Uterus (tissue), 2 donors: Measurements from ENCODE around the gene GSG1.

Source experiments
- POLR2A ChIP-seq, 2 donors: fragments of 450-650 bp; IDR thresholded peaks; one replicate each; pipeline ENCODE4 v1.6.1; 2016; ENCODE audit warnings: antibody characterized with exemption in 2 of 2, mild to moderate bottlenecking in 1 of 2, moderate library complexity in 1 of 2
- TF ChIP-seq, protein P1 (sequence below), 4 experiments: fragments of 200-600 bp in 2 of 4; fragments of 450-650 bp in 2 of 4; sonication (generic) in 2 of 4; IDR thresholded peaks; one replicate each; pipeline ENCODE4 v1.5.1; 2016 to 2019; ENCODE audit warnings: antibody characterized with exemption in 4 of 4, mild to moderate bottlenecking in 2 of 4, moderate library complexity in 1 of 4

GRCh38 chr12:13128291-13128965 is 25.0 kb upstream of the GSG1 start:
- TF ChIP-seq, protein P1, sequence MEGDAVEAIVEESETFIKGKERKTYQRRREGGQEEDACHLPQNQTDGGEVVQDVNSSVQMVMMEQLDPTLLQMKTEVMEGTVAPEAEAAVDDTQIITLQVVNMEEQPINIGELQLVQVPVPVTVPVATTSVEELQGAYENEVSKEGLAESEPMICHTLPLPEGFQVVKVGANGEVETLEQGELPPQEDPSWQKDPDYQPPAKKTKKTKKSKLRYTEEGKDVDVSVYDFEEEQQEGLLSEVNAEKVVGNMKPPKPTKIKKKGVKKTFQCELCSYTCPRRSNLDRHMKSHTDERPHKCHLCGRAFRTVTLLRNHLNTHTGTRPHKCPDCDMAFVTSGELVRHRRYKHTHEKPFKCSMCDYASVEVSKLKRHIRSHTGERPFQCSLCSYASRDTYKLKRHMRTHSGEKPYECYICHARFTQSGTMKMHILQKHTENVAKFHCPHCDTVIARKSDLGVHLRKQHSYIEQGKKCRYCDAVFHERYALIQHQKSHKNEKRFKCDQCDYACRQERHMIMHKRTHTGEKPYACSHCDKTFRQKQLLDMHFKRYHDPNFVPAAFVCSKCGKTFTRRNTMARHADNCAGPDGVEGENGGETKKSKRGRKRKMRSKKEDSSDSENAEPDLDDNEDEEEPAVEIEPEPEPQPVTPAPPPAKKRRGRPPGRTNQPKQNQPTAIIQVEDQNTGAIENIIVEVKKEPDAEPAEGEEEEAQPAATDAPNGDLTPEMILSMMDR (IDR thresholded peaks at IDR 0.05): no peak
- no peak for TF ChIP-seq POLR2A (IDR thresholded peaks at IDR 0.05)
